Suppressor macrophage treated with lipopolysaccharide for 4 hours (primary cell): ENCODE measurements around the gene PCDHAC2.

ENCODE experiments used
- DNase-seq: peaks from one replicate; pipeline ENCODE4 v3.0.0-alpha.2; 2020

PCDHAC2 gene, protein sequence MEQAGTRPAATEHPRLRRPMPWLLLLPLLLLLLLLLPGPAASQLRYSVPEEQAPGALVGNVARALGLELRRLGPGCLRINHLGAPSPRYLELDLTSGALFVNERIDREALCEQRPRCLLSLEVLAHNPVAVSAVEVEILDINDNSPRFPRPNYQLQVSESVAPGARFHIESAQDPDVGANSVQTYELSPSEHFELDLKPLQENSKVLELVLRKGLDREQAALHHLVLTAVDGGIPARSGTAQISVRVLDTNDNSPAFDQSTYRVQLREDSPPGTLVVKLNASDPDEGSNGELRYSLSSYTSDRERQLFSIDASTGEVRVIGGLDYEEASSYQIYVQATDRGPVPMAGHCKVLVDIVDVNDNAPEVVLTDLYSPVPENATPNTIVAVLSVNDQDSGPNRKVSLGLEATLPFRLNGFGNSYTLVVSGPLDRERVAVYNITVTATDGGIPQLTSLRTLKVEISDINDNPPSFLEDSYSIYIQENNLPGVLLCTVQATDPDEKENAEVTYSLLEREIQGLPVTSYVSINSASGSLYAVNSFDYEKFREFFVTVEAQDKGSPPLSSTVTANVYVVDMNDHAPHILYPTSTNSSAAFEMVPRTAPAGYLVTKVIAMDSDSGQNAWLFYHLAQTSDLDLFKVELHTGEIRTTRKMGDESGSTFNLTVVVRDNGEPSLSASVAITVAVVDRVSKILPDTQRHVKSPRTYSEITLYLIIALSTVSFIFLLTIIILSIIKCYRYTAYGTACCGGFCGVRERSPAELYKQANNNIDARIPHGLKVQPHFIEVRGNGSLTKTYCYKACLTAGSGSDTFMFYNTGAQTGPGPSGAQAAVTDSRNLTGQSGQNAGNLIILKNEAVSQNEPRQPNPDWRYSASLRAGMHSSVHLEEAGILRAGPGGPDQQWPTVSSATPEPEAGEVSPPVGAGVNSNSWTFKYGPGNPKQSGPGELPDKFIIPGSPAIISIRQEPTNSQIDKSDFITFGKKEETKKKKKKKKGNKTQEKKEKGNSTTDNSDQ

DNA sequence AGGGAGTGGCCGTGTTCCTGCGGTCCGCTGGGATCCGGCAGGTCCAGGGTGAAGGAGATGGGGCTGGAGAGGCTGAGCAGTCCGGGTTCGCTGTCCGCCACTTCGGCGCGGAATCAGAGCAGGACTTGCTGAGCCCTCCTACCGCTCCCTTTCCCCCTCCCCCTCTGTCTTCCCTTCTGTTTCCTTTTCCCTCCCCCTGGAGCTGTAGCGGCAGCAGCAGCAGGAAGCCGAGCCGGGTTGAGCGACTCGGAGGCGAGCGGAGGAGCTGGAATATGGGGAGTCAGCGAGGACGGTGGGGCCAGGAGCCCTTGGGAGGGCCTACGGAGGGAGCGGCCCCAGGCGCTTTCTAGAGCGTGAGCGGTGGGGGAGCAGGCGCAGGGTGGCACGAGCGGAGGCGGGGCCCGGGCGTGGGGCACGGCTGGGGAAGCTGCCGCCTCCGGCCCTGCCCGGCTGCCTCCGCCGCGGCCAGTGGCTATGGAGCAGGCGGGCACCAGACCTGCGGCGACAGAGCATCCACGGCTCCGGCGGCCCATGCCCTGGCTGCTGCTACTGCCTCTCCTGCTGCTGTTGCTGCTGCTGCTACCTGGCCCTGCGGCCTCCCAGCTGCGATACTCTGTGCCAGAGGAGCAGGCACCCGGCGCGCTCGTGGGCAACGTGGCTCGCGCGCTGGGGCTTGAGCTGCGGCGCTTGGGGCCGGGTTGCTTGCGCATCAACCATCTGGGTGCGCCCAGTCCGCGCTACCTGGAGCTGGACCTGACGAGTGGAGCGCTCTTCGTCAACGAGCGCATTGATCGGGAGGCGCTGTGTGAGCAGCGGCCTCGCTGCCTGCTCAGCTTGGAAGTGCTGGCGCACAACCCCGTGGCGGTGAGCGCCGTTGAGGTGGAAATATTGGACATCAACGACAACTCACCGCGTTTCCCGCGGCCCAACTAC is at the start of gene PCDHAC2:
PCDHAC2 (plus strand) TSS at position 184 of the 933 bp plus-strand sequence; CDS start at position 475, 291 bp downstream.
- DNase-seq, result no peak

GRCh38 chr5:140923601-140924000 is 42.7 kb upstream of the PCDHAC2 start:
- DNase-seq, result no peak

DNA sequence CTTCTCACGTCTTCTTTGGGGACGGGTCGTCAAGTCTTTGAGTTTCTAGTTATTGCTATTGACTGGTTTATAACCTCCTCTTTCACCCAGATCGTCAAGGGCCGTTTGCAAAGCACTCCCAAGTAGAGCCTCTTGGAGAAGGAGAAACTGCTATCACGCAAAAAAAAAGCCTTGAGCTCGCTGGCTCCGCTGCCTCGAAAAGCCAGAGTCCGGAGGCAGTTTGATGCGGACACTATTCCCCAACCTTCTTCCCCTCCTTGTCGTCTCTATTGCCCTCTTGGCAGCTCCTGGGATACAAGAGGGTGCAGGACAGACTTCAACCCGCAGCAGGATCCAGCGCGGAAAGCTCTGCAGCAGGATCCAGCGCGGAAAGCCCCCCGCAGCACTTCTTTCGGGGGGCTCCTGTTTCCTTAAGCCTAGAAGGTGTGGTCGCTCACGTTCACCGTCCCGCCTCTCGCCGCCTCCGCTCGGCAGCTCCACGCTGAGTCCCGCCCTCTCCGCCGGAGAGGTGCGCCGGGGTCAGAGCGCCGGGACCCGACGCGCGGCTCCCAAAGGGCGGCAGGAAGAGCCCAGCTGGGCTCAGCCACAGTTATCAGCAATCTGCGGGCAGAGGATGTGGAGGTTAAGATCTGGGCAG is 40.4 kb upstream of the PCDHAC2 start, which contains the start of gene PCDHAC1:
PCDHAC1 (plus strand) TSS at position 494 of the 637 bp plus-strand sequence. CDS start 594 bp downstream, outside the sequence.
- no peak for DNase-seq

- DNase-seq, result peak; percentile 8
Observed at GRCh38 chr5:140926443-140927227, 39.6 kb upstream of the PCDHAC2 start.

DNA sequence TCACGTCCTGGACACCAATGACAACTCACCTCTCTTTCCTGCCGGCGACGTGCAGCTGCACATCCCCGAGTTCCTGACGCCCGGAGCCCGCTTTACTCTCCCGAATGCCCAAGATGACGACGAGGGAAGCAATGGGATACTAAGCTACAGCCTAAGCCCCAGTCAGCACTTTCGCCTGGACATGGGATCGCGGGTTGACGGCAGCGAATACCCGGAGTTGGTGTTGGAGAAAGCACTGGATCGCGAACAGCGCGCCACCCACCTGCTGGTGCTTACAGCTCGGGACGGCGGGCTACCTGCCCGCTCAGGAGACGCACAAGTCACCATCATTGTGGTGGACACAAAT is 39.1 kb upstream of the PCDHAC2 start:
- DNase-seq, result no peak

DNA sequence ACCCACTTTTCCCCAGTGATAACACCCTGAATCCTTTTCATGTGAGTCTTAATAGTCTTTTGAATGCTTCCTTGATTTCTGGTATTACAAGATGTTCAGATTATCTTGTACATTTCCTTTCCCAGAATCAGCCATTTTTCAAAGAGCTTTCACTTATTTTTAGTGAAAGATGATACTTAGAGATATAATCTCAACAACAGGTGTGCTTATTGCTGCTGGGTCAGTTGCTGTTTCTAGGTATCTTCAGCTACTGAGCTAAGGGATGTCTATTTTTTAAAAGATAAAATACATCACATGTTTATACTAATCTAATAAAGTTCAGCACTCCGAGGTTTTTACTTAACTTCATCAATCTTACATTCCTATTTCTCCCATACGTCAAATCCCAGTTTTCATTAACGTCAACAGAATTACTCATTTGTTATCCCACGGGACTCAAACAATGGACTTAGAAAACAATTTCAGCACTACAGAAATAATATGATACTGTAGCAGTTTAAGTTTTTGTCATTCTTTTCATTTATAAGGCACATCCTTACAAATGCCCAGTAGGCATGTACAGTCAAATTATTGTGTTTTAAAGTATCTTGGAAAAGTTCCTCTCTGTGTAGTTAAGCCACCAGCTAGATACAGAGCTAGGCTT is 31.2 kb upstream of the PCDHAC2 start:
- no peak for DNase-seq

DNA sequence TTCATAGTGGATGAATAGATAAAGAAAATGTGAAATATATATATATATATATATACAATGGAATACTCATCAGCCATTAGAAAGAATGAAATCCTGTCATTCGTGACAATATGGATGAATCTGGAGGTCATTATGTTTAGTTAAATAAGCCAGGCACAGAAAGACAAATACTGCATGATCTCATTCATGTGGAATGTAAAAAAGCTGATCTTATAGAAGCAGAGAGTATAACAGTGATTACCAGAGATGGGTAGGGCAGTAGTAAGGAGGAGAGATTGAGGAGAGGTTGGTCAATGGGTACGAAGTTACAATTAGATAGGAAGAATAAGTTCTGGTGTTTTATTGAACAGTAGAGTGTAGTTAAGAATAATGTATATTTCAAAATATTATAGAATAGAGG is 19.7 kb upstream of the PCDHAC2 start:
- DNase-seq, result no peak

DNA sequence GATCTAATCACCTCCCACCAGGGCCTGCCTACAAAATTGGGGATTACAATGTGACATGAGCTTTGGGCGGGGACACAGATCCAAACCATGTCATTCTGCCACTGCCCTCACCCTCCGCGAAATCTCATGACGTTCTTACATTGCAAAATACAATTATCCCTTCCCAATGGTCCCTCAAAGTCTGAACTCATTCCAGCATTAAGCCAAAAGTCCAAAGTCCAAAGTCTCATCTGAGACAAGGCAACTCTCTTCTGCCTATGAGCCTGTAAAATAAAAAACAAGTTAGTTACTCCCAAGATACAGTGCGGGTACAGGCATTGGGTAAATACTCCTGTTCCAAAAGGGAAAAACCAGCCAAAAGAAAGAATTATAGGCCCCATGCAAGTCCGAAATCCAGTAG is 14.6 kb upstream of the PCDHAC2 start:
- DNase-seq, result no peak

- DNase-seq, result no peak
Observed at GRCh38 chr5:140953234-140953633, 13.0 kb upstream of the PCDHAC2 start.

DNA sequence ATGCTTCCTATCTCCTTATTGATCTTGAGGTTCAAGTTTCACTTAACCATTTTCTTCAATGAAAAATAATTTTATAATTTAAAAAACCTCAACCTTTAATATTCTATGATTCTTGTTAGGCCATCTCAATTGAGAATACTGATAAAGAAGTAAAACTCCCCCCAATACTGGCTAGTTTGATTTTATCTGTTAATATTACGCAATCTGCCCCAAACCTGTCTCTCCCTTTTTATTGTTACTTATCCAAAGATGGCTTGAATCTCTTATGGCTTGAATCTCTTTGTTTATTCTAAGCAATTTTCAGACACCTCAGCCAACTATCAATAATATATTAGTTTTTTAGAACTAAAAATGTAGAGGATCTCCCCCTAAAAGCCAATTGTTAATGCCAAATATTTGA is 4.1 kb upstream of the PCDHAC2 start:
- DNase-seq, result no peak

GRCh38 chr5:140964356-140964755 is 1.9 kb upstream of the PCDHAC2 start:
- DNase-seq, result no peak

DNA sequence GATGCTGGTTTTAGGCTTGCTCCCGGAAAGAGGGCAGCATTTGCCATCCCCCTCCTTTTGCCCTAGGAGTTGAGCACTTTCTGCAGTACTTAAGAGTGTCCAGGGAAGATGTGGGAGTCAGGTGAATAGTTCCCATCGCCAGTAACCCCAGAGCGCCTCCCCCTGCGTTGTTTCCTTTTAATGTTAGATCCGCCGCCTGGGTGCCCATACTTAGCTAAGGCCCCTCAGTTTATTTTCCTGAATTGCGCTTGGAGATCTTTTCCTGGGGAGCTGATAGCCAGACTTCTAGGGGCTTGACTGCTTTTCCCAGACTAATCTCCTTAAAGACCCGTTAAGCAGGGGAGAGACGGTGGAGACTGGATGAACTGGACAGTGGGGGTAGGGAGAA is 377 bp upstream of the PCDHAC2 start:
- DNase-seq, result no peak

DNA sequence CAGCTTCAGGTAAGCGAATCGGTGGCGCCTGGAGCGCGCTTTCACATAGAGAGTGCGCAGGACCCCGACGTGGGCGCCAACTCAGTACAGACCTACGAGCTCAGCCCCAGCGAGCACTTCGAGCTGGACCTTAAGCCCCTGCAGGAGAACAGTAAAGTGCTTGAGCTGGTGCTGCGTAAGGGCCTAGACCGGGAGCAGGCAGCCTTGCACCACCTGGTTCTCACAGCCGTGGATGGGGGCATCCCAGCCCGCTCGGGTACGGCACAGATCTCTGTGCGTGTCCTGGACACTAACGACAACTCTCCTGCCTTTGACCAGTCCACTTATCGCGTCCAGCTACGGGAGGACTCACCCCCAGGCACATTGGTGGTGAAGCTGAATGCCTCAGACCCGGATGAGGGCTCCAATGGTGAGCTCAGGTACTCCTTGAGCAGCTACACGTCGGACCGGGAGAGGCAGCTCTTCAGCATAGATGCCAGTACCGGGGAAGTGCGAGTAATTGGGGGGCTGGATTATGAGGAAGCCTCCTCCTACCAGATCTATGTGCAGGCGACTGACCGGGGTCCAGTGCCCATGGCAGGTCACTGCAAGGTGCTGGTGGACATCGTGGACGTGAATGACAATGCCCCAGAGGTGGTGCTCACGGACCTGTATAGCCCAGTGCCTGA is 1.1 kb downstream of the PCDHAC2 start:
- DNase-seq, result no peak

GRCh38 chr5:140969880-140970279 is 3.6 kb downstream of the PCDHAC2 start:
- no peak for DNase-seq

GRCh38 chr5:140973550-140973949 is 7.3 kb downstream of the PCDHAC2 start:
- no peak for DNase-seq

DNA sequence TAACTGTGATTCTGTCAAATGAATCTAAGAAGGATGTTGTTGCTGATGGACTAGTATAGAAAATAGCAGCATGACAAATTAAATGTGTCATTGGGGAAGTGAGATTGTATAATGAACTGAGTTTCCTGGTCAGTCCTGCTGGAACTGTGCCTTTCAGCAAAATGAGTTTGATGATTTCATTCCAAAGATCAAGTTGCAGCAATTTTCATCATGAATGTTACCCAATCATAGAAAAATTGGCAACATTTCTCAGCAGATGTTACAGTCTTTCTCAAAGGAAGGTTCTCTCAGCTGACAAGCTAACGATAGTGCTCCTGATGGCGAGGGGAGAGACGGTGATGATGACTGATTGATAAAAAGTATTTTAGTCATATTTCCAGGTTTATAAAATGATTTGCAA is 10.7 kb downstream of the PCDHAC2 start:
- peak; percentile 5 for DNase-seq

DNA sequence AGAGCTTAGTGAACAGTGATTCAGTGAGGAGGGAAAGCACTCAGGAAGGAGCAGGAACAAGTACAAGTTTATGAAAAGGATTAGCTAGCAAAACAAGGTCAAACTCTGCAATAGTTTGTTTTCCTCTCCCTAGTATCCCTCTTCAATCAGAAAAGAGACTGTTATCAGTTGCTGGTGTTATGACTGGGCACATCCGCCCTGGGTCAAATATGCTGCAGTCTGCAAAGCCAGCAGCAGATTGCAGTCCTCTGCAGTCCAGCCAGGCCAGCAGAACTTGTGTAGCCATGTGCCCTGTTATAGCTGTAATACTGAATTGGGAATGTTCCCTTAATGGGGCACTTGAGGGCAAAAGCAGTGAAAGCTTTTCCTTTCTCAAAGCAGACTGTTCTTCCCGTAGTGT is 12.0 kb downstream of the PCDHAC2 start:
- no peak for DNase-seq

DNA sequence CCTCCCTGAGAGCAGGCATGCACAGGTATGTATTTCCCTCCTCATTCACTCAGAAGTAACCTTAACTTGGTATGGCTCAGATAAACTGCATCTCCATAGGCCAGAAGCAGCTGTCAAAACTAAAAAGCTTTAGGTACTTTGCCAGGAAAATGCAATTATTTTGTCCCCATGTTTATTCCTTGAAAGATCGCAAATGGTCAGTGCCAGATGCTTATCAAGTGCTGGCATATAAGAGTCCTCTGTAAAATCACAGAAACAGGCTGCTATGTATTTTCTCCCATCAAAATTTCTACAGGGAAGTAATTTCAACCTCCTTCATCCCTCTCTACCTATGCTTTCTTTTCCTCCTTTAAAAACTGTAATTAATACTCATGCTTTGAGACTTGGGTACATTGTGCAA is 12.7 kb downstream of the PCDHAC2 start:
- DNase-seq, result no peak

- DNase-seq, result no peak
Observed at GRCh38 chr5:140982083-140982716, 15.9 kb downstream of the PCDHAC2 start.

- no peak for DNase-seq
Observed at GRCh38 chr5:140986117-140986521, 19.8 kb downstream of the PCDHAC2 start.
